ENCODE measurements around the gene TMEM117.

Gene TMEM117

GRCh38 chr12:43835656-43836474, at the start of gene TMEM117:
Gene TMEM117, plus strand, starts transcription at chr12:43836081.
- DNase-seq (ENCODE audit: low read depth in 1 of 2, low spot score in 1 of 2), result peak; percentile 34 to 37

- no peak for DNase-seq (ENCODE audit: low read depth in 1 of 2, low spot score in 1 of 2)
Measured at GRCh38 chr12:43786899-43787693, 48.8 kb upstream of the TMEM117 start.

GRCh38 chr12:43789941-43790340, 45.9 kb upstream of the TMEM117 start:
- no peak for DNase-seq (ENCODE audit: low read depth in 1 of 2, low spot score in 1 of 2)

GRCh38 chr12:43795716-43796280, 40.1 kb upstream of the TMEM117 start:
- DNase-seq (ENCODE audit: low read depth in 1 of 2, low spot score in 1 of 2), result no peak

GRCh38 chr12:43797561-43798217, 38.2 kb upstream of the TMEM117 start:
- no peak for DNase-seq (ENCODE audit: low read depth in 1 of 2, low spot score in 1 of 2)

GRCh38 chr12:43805149-43805859, 30.6 kb upstream of the TMEM117 start:
- DNase-seq (ENCODE audit: low read depth in 1 of 2, low spot score in 1 of 2), result no peak

GRCh38 chr12:43805860-43806736, 29.8 kb upstream of the TMEM117 start, which contains the start of gene TWF1:
Gene TWF1, minus strand, starts transcription at chr12:43806317. Its CDS starts 72 bp downstream, at chr12:43806245.
- peak; percentile 73 to 78 for DNase-seq (ENCODE audit: low read depth in 1 of 2, low spot score in 1 of 2)

- DNase-seq (ENCODE audit: low read depth in 1 of 2, low spot score in 1 of 2), result no peak
Measured at GRCh38 chr12:43806737-43807072, 29.2 kb upstream of the TMEM117 start.

- no peak for DNase-seq (ENCODE audit: low read depth in 1 of 2, low spot score in 1 of 2)
Measured at GRCh38 chr12:43807386-43807785, 28.5 kb upstream of the TMEM117 start.

GRCh38 chr12:43812057-43812456, 23.8 kb upstream of the TMEM117 start:
- no peak for DNase-seq (ENCODE audit: low read depth in 1 of 2, low spot score in 1 of 2)

GRCh38 chr12:43812926-43813325, 23.0 kb upstream of the TMEM117 start:
- no peak for DNase-seq (ENCODE audit: low read depth in 1 of 2, low spot score in 1 of 2)

- no peak for DNase-seq (ENCODE audit: low read depth in 1 of 2, low spot score in 1 of 2)
Measured at GRCh38 chr12:43815416-43815815, 20.5 kb upstream of the TMEM117 start.

GRCh38 chr12:43816168-43816567, 19.7 kb upstream of the TMEM117 start:
- DNase-seq (ENCODE audit: low read depth in 1 of 2, low spot score in 1 of 2), result no peak

GRCh38 chr12:43824207-43824775, 11.6 kb upstream of the TMEM117 start:
- DNase-seq (ENCODE audit: low read depth in 1 of 2, low spot score in 1 of 2), result no peak

GRCh38 chr12:43826681-43827080, 9.2 kb upstream of the TMEM117 start:
- no peak for DNase-seq (ENCODE audit: low read depth in 1 of 2, low spot score in 1 of 2)

- DNase-seq (ENCODE audit: low read depth in 1 of 2, low spot score in 1 of 2), result no peak
Measured at GRCh38 chr12:43827093-43827492, 8.8 kb upstream of the TMEM117 start.

GRCh38 chr12:43832463-43833168, 3.3 kb upstream of the TMEM117 start:
- no peak for DNase-seq (ENCODE audit: low read depth in 1 of 2, low spot score in 1 of 2)

- DNase-seq (ENCODE audit: low read depth in 1 of 2, low spot score in 1 of 2), result no peak
Measured at GRCh38 chr12:43835264-43835655, 621 bp upstream of the TMEM117 start.

- no peak for DNase-seq (ENCODE audit: low read depth in 1 of 2, low spot score in 1 of 2)
Measured at GRCh38 chr12:43836475-43836989, 651 bp downstream of the TMEM117 start.

Data from activated CD4-positive, alpha-beta T cell treated with anti-CD3 and anti-CD28 coated beads, Interleukin-2, amount 50 U/mL, for 24 hours (primary cell).